Embryonic facial prominence (tissue), 1 donor: ENCODE measurements around the gene CCN2.
"Not testable (repeated sequence)": the region's sequence is repeated elsewhere in the genome, so short reads cannot be mapped to it uniquely, and the experiment has no call there.

Source experiments
- DNase-seq: peaks from one replicate; pipeline ENCODE4 v3.0.0-alpha.2; 2016; ENCODE audit errors: extremely low spot score

The CCN2 gene

GRCh38 chr6:131910956-131911355 lies 40.2 kb downstream of the CCN2 start:
- DNase-seq: no peak

- DNase-seq: no peak
Observed at GRCh38 chr6:131910219-131910589, 41.0 kb downstream of the CCN2 start.

GRCh38 chr6:131909408-131910218 lies 41.6 kb downstream of the CCN2 start:
- peak; percentile 48 for DNase-seq

GRCh38 chr6:131908787-131909186 lies 42.4 kb downstream of the CCN2 start:
- not testable (repeated sequence) for DNase-seq

- DNase-seq: not testable (repeated sequence)
Observed at GRCh38 chr6:131903734-131904133, 47.4 kb downstream of the CCN2 start.

GRCh38 chr6:131901326-131901873 lies 49.8 kb downstream of the CCN2 start:
- DNase-seq: not testable (repeated sequence)

GRCh38 chr6:131900231-131900630 lies 50.9 kb downstream of the CCN2 start:
- DNase-seq: no peak

- DNase-seq: no peak
Observed at GRCh38 chr6:131898718-131899117, 52.5 kb downstream of the CCN2 start.
